ENCODE data around the gene TADA2B.
"Not testable (repeated sequence)": the region's sequence is repeated elsewhere in the genome, so short reads cannot be mapped to it uniquely, and the experiment has no call there.

TADA2B gene

GRCh38 chr4:7078025-7078424 is 34.9 kb downstream of the TADA2B start:
- no peak for DNase-seq

- DNase-seq: not testable (repeated sequence)
Measured at GRCh38 chr4:7079483-7079882, 36.3 kb downstream of the TADA2B start.

- not testable (repeated sequence) for DNase-seq
Measured at GRCh38 chr4:7079909-7080308, 36.7 kb downstream of the TADA2B start.

DNA sequence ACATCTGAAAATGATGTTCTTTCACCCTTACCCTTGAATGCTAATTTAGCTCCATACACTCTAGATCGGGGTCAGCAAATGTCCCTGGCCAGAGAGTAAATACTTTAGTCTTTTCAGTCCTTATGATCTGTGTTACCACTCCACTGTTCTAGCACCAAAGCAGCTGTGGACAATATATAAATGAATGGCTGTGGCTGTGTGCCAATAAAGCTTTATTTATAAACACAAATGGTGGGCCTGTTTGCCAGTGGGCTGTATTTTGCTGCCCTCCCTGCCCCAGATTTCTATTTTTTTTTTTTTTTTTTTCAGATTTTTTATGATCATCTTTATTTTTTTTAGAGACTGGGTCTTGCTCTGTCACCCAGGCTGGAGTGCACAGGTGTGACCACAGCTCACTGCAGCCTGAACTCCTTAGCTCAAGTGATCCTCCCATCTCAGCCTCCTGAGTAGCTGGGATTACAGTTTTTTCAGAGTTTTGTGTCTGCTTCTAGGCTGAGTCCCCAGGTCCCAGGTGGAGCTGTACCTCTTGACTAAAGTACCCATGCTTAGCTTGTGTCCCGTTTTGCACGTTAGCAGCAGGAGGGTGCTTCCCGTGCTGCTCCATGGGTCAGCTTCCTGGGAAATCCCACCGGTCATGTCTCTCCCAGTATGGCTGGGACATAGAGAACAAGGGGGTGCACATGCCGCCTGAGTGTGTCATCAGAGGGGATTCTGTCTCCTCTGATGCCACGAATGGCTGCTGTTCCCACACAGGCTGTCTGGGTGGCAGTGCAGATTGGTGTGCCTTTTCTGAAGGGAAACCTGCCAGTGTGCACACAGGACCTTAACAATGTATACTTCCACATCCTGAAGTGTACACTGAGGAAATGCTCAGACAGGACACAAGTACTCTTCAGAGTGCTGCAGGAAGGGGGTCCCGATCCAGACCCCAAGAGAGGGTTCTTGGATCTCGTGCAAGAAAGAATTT is 40.7 kb downstream of the TADA2B start:
- no peak for DNase-seq

DNA sequence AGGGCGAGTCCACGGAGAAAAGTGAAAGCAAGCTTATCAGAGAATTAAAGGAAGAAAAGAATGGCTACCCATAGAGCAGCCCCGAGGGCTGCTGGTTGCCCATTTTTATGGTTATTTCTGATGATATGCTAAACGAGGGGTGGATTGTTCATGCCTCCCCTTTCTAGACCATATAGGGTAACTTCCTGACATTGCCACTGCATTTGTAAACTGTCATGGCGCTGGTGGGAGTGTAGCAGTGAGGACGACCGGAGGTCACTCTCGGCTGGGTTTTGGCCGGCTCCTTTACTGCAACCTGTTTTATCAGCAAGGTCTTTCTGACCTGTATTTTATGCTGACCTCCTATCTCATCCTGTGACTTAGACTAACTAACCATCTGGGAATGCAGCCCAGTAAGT is 41.4 kb downstream of the TADA2B start:
- DNase-seq: not testable (repeated sequence)

GRCh38 chr4:7086384-7086783 is 43.2 kb downstream of the TADA2B start:
- DNase-seq: no peak

DNA sequence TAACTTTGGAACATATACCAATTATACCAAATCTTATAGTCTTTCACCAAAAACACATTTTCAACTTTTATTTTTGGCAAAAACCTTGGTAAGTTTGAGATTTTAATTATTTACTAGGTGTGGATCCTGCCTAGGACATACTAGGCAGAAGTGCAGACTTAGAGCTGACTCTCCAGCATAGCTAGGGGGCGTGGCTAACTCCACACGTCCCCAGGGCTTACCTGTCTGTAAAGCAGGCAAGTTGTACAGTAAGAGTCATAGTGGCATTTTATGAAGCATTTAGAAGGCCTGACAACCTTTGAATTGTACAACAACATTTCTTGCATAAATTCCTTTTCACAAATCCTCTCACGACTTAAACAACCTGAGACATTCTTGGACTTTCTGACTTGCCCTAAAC is 43.9 kb downstream of the TADA2B start:
- no peak for DNase-seq

DNA sequence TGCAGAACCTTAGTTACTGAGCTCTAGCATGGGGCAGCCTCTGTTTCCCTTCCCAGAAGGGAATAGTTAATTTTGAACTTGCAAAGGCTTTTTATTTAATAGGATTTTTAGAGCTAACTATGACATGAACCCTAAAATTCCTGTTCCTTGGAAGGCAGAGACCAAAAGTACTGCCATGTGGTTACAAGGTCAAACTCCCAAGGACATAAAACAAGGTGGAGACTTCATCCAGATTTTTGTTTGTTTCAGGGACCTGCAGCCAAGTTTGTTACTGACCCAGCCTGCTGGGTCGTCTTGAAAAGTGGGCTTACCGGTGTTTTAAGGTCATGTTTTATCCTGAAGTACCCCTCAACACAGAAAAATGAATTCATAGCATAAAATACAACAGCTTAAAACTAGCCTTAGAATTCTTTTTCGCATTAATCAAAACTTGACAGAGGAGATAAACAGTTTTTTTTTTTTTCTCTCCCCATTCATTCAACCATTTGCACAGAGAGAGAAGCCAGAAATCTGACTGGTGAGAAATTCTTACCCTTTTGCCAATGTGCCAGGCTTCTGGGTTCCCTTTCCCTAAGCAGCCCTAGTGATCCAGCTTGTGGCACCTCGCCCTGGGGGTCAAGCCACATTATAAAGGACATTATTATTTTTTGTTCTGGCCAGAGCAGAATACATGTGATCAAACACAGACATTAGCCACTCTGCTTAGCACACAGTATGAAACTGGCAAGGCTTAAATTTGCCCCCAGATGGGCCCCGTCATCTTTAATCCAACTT is 46.2 kb downstream of the TADA2B start:
- peak in 4 of 56 donors; percentile 9 to 22 (median 14) for DNase-seq

- DNase-seq: no peak
Measured at GRCh38 chr4:7092026-7092425, 48.9 kb downstream of the TADA2B start.

GRCh38 chr4:7094916-7095315 is 51.7 kb downstream of the TADA2B start:
- peak in 2 of 56 donors; percentile 30 to 45 for DNase-seq

GRCh38 chr4:7095611-7096155 is 52.5 kb downstream of the TADA2B start:
- DNase-seq: no peak

DNA sequence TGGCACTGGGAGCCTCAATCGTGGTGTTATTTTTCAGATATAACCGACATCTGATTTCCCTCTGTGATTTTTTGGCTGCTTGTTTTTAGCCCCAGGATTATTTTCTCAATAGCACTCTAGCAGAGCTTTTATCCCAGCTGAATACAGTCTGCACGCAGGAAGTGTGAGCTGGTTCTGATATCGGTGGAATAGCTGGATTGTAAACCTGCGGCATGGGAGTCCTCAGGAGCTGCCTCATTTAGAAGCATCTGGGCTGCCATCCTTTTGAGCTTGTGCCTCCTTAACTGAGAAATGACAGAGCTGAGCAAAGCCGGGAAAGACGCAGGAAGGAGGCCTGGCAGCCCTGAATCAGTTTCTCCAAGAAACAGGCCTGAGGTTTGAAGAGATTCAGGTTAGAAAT is 53.1 kb downstream of the TADA2B start:
- DNase-seq: peak in 2 of 56 donors; percentile 15 to 21

DNA sequence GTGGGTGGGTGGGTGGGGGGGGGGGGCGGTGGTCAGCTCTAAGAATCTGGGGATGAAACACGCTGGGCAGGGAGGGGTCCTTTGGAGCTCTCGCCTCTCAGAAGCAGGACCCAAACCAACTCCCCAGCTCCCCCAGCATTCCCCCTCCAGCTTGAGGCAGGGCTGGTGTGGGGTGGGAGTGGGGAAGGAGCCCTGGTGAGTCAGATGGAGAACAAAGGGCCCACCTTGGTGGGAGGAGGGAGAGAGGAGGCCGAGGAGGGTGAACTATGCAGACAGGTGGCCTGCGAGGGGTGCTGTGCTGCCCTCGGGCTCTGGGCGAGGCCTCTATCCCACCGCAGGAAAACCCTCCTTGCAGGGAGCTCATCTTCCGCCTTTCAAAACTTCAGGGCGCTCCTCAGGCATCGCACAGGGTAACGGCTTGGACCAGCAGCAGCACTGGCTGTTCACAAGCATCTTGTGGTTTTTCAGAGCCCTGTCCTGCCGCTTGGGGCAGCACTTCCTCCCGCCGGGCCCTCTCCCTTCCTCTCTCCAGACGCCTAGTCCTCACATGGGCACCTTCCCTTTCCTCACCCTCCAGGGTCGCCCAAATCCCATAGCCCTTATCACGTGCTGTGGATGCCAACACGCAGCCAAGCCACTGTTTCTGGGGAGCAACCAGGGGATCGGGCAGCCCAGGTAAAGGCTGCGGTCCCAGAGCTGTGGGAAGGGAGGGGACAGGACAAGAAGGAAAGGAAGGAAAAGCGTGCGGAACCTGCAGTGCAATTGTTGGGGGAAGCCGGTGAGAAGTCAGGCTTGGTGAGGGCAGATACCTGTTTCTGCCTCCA is 58.7 kb downstream of the TADA2B start:
- peak in 53 of 56 donors; percentile 12 to 86 (median 53) for DNase-seq

DNA sequence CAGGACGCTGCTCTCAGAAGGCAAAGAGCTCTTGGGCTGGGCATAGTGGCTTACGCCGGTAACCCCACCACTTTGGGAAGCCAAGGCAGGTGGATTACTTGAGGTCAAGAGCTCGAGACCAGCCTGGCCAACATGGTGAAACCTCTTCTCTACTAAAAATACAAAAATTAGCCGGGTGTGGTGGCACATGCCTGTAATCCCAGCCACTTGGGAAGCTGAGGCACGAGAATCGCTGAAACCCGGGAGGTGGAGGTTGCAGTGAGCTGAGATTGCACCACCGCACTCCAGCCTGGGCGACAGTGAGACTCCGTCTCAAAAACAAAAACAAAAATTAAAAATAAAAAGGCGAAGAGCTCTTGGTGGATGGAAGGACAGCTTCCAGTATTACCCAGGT is 59.3 kb downstream of the TADA2B start:
- not testable (repeated sequence) for DNase-seq

DNA sequence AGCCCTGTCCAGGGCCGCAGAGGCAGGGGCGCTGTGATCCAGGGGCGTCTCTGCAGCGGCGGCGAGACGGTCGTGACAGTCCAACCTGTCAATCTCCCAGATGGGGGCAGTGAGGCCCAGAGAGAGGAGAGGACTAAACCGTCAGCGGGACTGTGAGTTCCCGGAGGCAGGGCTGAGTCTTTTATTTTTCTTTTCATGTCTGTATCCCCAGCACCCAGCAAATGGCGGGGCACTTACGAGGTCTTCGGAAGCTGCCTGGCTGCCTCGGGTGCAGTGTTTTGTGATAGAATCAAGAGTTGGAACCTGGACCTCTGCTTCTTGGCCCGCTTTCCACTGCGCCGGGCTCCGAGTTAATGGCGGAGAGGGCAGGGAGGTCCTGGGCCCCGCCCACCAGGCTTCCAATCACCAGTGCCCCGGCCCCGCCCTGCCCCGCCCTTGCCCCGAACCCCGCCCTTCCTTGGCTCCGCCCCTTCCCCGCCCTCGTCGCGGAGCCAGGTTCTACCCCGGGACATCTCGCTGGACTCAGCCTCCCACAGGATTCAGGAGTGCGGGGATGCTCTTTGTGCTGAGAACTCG is 59.9 kb downstream of the TADA2B start:
- peak in 55 of 56 donors; percentile 22 to 94 (median 79) for DNase-seq

DNA sequence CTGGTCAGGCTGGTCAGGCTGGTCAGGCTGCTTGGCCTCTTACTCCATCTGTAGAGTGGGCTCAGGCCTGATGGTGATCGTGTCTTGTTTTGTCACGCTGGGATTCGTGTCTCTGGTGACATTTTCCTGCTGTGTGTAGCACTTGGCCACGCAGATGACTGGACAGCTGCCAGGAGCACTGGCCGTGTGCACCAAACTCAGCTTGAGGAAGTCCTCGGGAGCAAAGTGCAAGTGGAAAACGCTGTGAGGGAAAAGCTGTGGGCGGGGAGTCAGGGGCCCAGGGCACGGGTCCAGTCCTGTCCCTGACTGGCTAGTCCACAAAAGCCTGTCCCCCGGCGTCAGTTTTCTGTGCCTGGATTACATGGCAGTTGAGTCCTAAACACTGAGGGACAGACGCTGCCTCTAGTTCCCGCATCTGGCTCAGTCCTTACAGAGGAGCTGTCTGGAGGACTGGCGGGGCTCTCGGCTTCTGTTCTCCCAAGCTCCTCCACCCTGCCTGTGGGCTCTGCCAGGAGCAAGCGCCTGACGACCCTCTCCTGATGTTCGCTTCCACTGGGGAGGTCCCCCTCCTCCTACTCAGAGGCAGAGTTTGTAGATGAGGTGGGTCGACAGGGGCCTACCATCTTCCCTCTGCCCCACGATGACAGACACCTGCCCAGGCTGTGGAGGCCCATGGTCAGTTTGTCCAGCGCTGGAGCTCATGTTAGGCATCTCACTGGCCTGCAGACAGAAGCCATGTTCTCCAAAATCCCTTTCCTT is 60.6 kb downstream of the TADA2B start:
- DNase-seq: peak in 28 of 56 donors; percentile 41 to 94 (median 78)

DNA sequence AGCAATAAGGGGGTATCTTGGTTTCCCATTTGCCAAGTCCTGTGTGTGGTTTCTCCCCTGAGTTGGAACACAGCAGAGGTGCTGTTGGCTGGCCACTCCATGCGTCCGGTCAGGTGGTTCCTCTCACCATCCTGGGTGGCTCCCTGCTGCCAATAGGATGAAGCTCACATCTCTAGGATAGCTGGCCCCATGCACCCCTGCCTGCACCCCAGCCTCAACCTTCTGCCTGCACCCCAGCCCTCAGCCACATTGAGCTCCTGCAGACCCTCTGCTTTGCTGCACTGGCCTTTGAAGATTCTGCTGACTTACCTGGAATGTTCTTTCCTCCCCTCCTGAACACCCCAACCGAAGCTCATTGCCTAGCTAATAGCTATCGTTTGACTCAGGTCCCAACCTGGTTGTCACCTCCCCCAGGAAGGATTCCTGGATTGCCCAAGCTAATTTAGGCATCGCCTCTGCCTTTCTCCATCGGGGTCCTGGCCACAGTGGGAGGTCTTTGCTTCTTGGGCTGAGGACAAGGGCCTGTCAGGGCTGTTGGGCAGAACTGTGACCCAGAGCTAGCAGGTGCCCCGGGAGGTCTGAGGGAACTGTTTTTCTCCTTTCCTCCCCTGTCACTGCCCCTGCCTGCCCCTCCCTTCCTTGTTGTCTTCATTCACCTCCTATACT is 61.3 kb downstream of the TADA2B start:
- DNase-seq: no peak

- DNase-seq: no peak
Measured at GRCh38 chr4:7105276-7105675, 62.1 kb downstream of the TADA2B start.

All from amygdala (tissue), 56 donors.